PC-9 (cell line): ENCODE results near the gene RASSF3.

Experiments
- EZH2 ChIP-seq: fragments of 200-600 bp; sonication (generic); IDR thresholded peaks from 2 replicates; pipeline ENCODE4 v1.8.0; 2017; ENCODE audit warnings: antibody characterized with exemption, low read depth
- TF ChIP-seq, protein P1 (sequence below): fragments of 200-600 bp; sonication (generic); conservative IDR thresholded peaks from 2 replicates; pipeline ENCODE4 v1.6.1; 2017; ENCODE audit warnings: mixed run types, antibody characterized with exemption, mild to moderate bottlenecking, moderate library complexity

DNA sequence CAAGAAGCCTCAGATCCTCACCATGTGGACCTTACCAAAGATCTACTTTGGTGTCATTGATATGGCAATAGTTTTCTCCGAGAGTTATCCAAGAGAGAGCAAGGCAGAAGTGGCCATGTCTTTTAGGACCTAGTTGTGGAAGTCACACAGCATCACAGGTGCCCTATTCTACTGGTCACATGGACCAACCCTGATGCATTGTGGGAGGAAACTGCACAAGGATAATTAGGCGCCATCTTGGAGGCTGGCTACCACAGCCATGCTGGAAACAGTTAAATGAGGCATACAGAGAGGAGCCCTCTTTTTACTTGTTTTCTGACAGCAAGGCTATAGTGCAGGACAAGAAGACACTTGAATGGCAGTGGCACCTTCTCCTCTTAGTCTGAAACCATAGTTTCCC, 99.1 kb downstream of the RASSF3 start:
- TF ChIP-seq, protein P1, sequence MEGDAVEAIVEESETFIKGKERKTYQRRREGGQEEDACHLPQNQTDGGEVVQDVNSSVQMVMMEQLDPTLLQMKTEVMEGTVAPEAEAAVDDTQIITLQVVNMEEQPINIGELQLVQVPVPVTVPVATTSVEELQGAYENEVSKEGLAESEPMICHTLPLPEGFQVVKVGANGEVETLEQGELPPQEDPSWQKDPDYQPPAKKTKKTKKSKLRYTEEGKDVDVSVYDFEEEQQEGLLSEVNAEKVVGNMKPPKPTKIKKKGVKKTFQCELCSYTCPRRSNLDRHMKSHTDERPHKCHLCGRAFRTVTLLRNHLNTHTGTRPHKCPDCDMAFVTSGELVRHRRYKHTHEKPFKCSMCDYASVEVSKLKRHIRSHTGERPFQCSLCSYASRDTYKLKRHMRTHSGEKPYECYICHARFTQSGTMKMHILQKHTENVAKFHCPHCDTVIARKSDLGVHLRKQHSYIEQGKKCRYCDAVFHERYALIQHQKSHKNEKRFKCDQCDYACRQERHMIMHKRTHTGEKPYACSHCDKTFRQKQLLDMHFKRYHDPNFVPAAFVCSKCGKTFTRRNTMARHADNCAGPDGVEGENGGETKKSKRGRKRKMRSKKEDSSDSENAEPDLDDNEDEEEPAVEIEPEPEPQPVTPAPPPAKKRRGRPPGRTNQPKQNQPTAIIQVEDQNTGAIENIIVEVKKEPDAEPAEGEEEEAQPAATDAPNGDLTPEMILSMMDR: no peak
- no peak for TF ChIP-seq EZH2
